T-helper 2 cell treated with Interferon-gamma antibody and Interleukin-4, amounts not matched to agents 5 μg/mL and 100 μg/mL, for 36 hours (primary cell): ENCODE data around the gene PEX11G.

Experiments
- DNase-seq: peaks from one replicate; pipeline ENCODE4 v3.0.0; 2021; ENCODE audit warnings: low spot score
- H3K27ac Mint-ChIP-seq: one replicate; pipeline ENCODE4 v1.8.0; 2021; ENCODE audit warnings: mild to moderate bottlenecking, mixed read lengths
- H3K27me3 Mint-ChIP-seq: one replicate; pipeline ENCODE4 v1.8.0; 2021; ENCODE audit warnings: low read depth, mixed read lengths
- H3K36me3 Mint-ChIP-seq: one replicate; pipeline ENCODE4 v1.8.0; 2021; ENCODE audit warnings: low read depth, mixed read lengths
- H3K4me1 Mint-ChIP-seq: one replicate; pipeline ENCODE4 v1.8.0; 2021; ENCODE audit warnings: low read depth, mixed read lengths
- H3K4me3 Mint-ChIP-seq: one replicate; pipeline ENCODE4 v1.8.0; 2022; ENCODE audit warnings: mild to moderate bottlenecking, moderate library complexity, mixed read lengths
- H3K9me3 Mint-ChIP-seq: one replicate; pipeline ENCODE4 v1.8.0; 2021; ENCODE audit warnings: mixed read lengths

Gene PEX11G

GRCh38 chr19:7492558-7492957 lies 3.7 kb upstream of the PEX11G start:
- no peaks in the 10 kb centered on the region for H3K36me3 Mint-ChIP-seq
- peak overlapping the region; percentile 75 for H3K27ac Mint-ChIP-seq
- H3K4me3 Mint-ChIP-seq, result peak overlapping the region; percentile 14
- no peaks in the 10 kb centered on the region for H3K9me3 Mint-ChIP-seq
- peaks cover 21% of the 10 kb centered on the region for H3K4me1 Mint-ChIP-seq
- peaks cover 6% of the 10 kb centered on the region for H3K27me3 Mint-ChIP-seq
- no peak for DNase-seq

- DNase-seq, result peak; percentile 85
- Mint-ChIP-seq H3K36me3 (no peaks in the 10 kb centered on the region), H3K27ac (peak overlapping the region; percentile 75), H3K4me1 (peaks cover 21% of the 10 kb centered on the region), H3K27me3 (peaks cover 3% of the 10 kb centered on the region), H3K4me3 (no peak overlapping the region), H3K9me3 (no peaks in the 10 kb centered on the region)
Measured at GRCh38 chr19:7492142-7492541, 3.3 kb upstream of the PEX11G start.

- peak overlapping the region; percentile 86 for H3K4me3 Mint-ChIP-seq
- H3K27me3 Mint-ChIP-seq, result no peaks in the 10 kb centered on the region
- no peaks in the 10 kb centered on the region for H3K36me3 Mint-ChIP-seq
- H3K9me3 Mint-ChIP-seq, result no peaks in the 10 kb centered on the region
- H3K27ac Mint-ChIP-seq, result peak overlapping the region; percentile 82
- H3K4me1 Mint-ChIP-seq, result peaks cover 20% of the 10 kb centered on the region
- DNase-seq, result no peak
Measured at GRCh38 chr19:7489609-7490044, 792 bp upstream of the PEX11G start.

- H3K4me1 Mint-ChIP-seq, result peaks cover 14% of the 10 kb centered on the region
- no peaks in the 10 kb centered on the region for H3K36me3 Mint-ChIP-seq
- no peak overlapping the region for H3K27ac Mint-ChIP-seq
- no peak for DNase-seq
- H3K4me3 Mint-ChIP-seq, result no peak overlapping the region
- no peaks in the 10 kb centered on the region for H3K27me3 Mint-ChIP-seq
- H3K9me3 Mint-ChIP-seq, result no peaks in the 10 kb centered on the region
Measured at GRCh38 chr19:7486923-7487322, 1.9 kb downstream of the PEX11G start.

- Mint-ChIP-seq H3K36me3 (no peaks in the 10 kb centered on the region), H3K27me3 (no peaks in the 10 kb centered on the region), H3K9me3 (no peaks in the 10 kb centered on the region), H3K4me3 (no peak overlapping the region), H3K4me1 (peaks cover 4% of the 10 kb centered on the region), H3K27ac (no peak overlapping the region)
- no peak for DNase-seq
Measured at GRCh38 chr19:7483720-7484201, 5.1 kb downstream of the PEX11G start.

GRCh38 chr19:7482584-7483439 lies 6.0 kb downstream of the PEX11G start:
- no peak for DNase-seq
- Mint-ChIP-seq H3K27ac (no peak overlapping the region), H3K4me3 (no peak overlapping the region), H3K36me3 (no peaks in the 10 kb centered on the region), H3K4me1 (peaks cover 4% of the 10 kb centered on the region), H3K27me3 (no peaks in the 10 kb centered on the region), H3K9me3 (no peaks in the 10 kb centered on the region)

- Mint-ChIP-seq H3K27ac (no peak overlapping the region), H3K36me3 (no peaks in the 10 kb centered on the region), H3K4me3 (no peak overlapping the region), H3K27me3 (no peaks in the 10 kb centered on the region), H3K9me3 (no peaks in the 10 kb centered on the region), H3K4me1 (peaks cover 4% of the 10 kb centered on the region)
- no peak for DNase-seq
Measured at GRCh38 chr19:7480970-7481255, 7.9 kb downstream of the PEX11G start.

GRCh38 chr19:7480222-7480969 lies 8.4 kb downstream of the PEX11G start:
- DNase-seq, result no peak
- Mint-ChIP-seq H3K27me3 (no peaks in the 10 kb centered on the region), H3K4me3 (no peak overlapping the region), H3K4me1 (peaks cover 4% of the 10 kb centered on the region), H3K27ac (no peak overlapping the region), H3K9me3 (no peaks in the 10 kb centered on the region), H3K36me3 (no peaks in the 10 kb centered on the region)

GRCh38 chr19:7478843-7479227 lies 10.0 kb downstream of the PEX11G start:
- H3K9me3 Mint-ChIP-seq, result no peaks in the 10 kb centered on the region
- no peak overlapping the region for H3K4me3 Mint-ChIP-seq
- no peaks in the 10 kb centered on the region for H3K36me3 Mint-ChIP-seq
- no peaks in the 10 kb centered on the region for H3K27me3 Mint-ChIP-seq
- peaks cover 4% of the 10 kb centered on the region for H3K4me1 Mint-ChIP-seq
- H3K27ac Mint-ChIP-seq, result no peak overlapping the region
- no peak for DNase-seq

GRCh38 chr19:7478173-7478842 lies 10.5 kb downstream of the PEX11G start:
- DNase-seq, result no peak
- no peaks in the 10 kb centered on the region for H3K36me3 Mint-ChIP-seq
- no peak overlapping the region for H3K4me3 Mint-ChIP-seq
- H3K27me3 Mint-ChIP-seq, result no peaks in the 10 kb centered on the region
- H3K27ac Mint-ChIP-seq, result no peak overlapping the region
- H3K9me3 Mint-ChIP-seq, result no peaks in the 10 kb centered on the region
- H3K4me1 Mint-ChIP-seq, result peaks cover 3% of the 10 kb centered on the region

- Mint-ChIP-seq H3K27me3 (no peaks in the 10 kb centered on the region), H3K4me3 (no peak overlapping the region), H3K27ac (no peak overlapping the region), H3K9me3 (no peaks in the 10 kb centered on the region), H3K4me1 (no peaks in the 10 kb centered on the region), H3K36me3 (peaks cover 2% of the 10 kb centered on the region)
- DNase-seq, result no peak
Measured at GRCh38 chr19:7477758-7478157, 11.1 kb downstream of the PEX11G start.

GRCh38 chr19:7476777-7477494 lies 11.9 kb downstream of the PEX11G start:
- DNase-seq, result no peak
- no peak overlapping the region for H3K4me3 Mint-ChIP-seq
- no peaks in the 10 kb centered on the region for H3K27me3 Mint-ChIP-seq
- no peaks in the 10 kb centered on the region for H3K9me3 Mint-ChIP-seq
- no peaks in the 10 kb centered on the region for H3K4me1 Mint-ChIP-seq
- no peak overlapping the region for H3K27ac Mint-ChIP-seq
- H3K36me3 Mint-ChIP-seq, result peaks cover 4% of the 10 kb centered on the region

- Mint-ChIP-seq H3K27me3 (no peaks in the 10 kb centered on the region), H3K4me3 (no peak overlapping the region), H3K4me1 (no peaks in the 10 kb centered on the region), H3K9me3 (no peaks in the 10 kb centered on the region), H3K27ac (no peak overlapping the region), H3K36me3 (peaks cover 7% of the 10 kb centered on the region)
- no peak for DNase-seq
Measured at GRCh38 chr19:7476241-7476640, 12.6 kb downstream of the PEX11G start.
